Right atrium auricular region (tissue), 2 donors: ENCODE results near the gene PGD. TPM values are rescaled to one million over a fixed set of nuclear protein-coding genes. Genes with fewer than 3 reads are reported as not detected.
"Not testable (repeated sequence)": the region's sequence is repeated elsewhere in the genome, so short reads cannot be mapped to it uniquely, and the experiment has no call there.

Experiments used
- DNase-seq: peaks from one replicate; pipeline ENCODE4 v3.0.0-alpha.2; 2019; ENCODE audit warnings: low spot score
- H3K27ac ChIP-seq, 2 donors: fragments of 200-600 bp; sonication (generic); 1 replicate in 1 of 2; 2 replicates in 1 of 2; pipeline ENCODE4 v1.5.1; 2016 to 2019
- H3K27me3 ChIP-seq, 2 donors: fragments of 200-600 bp; sonication (generic); one replicate each; pipeline versions ENCODE4 v1.5.1 to v1.6.0; 2017 to 2019
- H3K36me3 ChIP-seq: fragments of 200-600 bp; sonication (generic); one replicate; pipeline ENCODE4 v1.5.1; 2016
- H3K4me1 ChIP-seq, 2 donors: fragments of 200-600 bp; sonication (generic); one replicate each; pipeline versions ENCODE4 v1.5.1 to v1.6.0; 2017 to 2019
- H3K4me3 ChIP-seq, 2 donors: fragments of 200-600 bp; sonication (generic); 1 replicate in 1 of 2; 2 replicates in 1 of 2; pipeline ENCODE4 v1.5.1; 2017 to 2019; ENCODE audit warnings: mild to moderate bottlenecking in 1 of 2, moderate library complexity in 1 of 2
- H3K9me3 ChIP-seq, 2 donors: fragments of 200-600 bp; sonication (generic); one replicate each; pipeline ENCODE4 v1.5.1; 2019
- total RNA-seq, 2 donors: library from RNA; depleted of rRNA; stranded (reverse); fragments of >200 nt; gene quantifications; one replicate each; pipeline ENCODE4 v1.1.0, GENCODE V29; 2016
- TF ChIP-seq, protein P1 (sequence below), 2 donors: fragments of 200-600 bp; sonication (generic); IDR thresholded peaks; one replicate each; pipeline ENCODE4 v1.5.1; 2019; ENCODE audit warnings: antibody characterized with exemption in 2 of 2

PGD gene
- total RNA-seq, 2 donors from 2014 or later = 51.1 to 59.9 TPM

GRCh38 chr1:10451287-10451686, 52.4 kb downstream of the PGD start:
- TF ChIP-seq, protein P1, sequence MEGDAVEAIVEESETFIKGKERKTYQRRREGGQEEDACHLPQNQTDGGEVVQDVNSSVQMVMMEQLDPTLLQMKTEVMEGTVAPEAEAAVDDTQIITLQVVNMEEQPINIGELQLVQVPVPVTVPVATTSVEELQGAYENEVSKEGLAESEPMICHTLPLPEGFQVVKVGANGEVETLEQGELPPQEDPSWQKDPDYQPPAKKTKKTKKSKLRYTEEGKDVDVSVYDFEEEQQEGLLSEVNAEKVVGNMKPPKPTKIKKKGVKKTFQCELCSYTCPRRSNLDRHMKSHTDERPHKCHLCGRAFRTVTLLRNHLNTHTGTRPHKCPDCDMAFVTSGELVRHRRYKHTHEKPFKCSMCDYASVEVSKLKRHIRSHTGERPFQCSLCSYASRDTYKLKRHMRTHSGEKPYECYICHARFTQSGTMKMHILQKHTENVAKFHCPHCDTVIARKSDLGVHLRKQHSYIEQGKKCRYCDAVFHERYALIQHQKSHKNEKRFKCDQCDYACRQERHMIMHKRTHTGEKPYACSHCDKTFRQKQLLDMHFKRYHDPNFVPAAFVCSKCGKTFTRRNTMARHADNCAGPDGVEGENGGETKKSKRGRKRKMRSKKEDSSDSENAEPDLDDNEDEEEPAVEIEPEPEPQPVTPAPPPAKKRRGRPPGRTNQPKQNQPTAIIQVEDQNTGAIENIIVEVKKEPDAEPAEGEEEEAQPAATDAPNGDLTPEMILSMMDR (IDR thresholded peaks at IDR 0.05) = no peak
- Histone ChIP-seq H3K36me3 (no peaks in the 10 kb centered on the region), H3K27me3 (no peaks in the 10 kb centered on the region), H3K4me1 (peaks cover 0 to 6% of the 10 kb centered on the region in 2 donors), H3K4me3 (no peak overlapping the region), H3K27ac (no peak overlapping the region), H3K9me3 (no peaks in the 10 kb centered on the region)
- no peak for DNase-seq

GRCh38 chr1:10456048-10456447, 57.2 kb downstream of the PGD start:
- DNase-seq = no peak
- H3K36me3 ChIP-seq = peaks cover 3% of the 10 kb centered on the region
- no peak overlapping the region for H3K4me3 ChIP-seq
- TF ChIP-seq, protein P1 (IDR thresholded peaks at IDR 0.05) = no peak
- peaks cover 0 to 6% of the 10 kb centered on the region in 2 donors for H3K4me1 ChIP-seq
- H3K9me3 ChIP-seq = no peaks in the 10 kb centered on the region
- no peaks in the 10 kb centered on the region for H3K27me3 ChIP-seq
- no peak overlapping the region for H3K27ac ChIP-seq

GRCh38 chr1:10456661-10457060, 57.8 kb downstream of the PGD start:
- no peak overlapping the region for H3K27ac ChIP-seq

DNA sequence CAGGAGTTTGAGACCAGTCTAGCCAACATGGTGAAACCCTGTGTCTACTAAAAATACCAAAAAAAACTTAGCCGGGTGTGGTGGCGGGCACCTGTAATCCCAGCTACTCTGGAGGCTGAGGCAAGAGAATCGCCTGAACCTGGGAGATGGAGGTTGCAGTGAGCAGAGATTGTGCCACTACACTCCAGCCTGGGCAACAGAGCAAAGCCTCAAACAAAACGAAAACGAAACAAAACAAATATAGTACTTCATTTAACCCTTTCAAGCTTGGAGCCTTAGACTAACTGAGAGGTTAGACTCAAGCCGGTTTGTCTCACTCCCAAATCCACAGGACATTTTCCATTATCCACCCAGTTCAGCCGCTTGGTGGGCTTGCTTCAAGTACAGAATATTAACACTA, 58.6 kb downstream of the PGD start:
- not testable (repeated sequence) for H3K27ac ChIP-seq, H3K27me3 ChIP-seq, DNase-seq, H3K9me3 ChIP-seq, H3K4me3 ChIP-seq, H3K4me1 ChIP-seq
- H3K36me3 ChIP-seq = peaks cover 14% of the 10 kb centered on the region

More at GRCh38 chr1:10456661-10457060, 57.8 kb downstream of the PGD start:
- no peaks in the 10 kb centered on the region for H3K27me3 ChIP-seq
- peaks cover 9% of the 10 kb centered on the region for H3K36me3 ChIP-seq
- TF ChIP-seq, protein P1 (IDR thresholded peaks at IDR 0.05) = no peak
- H3K9me3 ChIP-seq = no peaks in the 10 kb centered on the region
- no peak overlapping the region for H3K4me3 ChIP-seq
- no peaks in the 10 kb centered on the region for H3K4me1 ChIP-seq
- no peak for DNase-seq

DNA sequence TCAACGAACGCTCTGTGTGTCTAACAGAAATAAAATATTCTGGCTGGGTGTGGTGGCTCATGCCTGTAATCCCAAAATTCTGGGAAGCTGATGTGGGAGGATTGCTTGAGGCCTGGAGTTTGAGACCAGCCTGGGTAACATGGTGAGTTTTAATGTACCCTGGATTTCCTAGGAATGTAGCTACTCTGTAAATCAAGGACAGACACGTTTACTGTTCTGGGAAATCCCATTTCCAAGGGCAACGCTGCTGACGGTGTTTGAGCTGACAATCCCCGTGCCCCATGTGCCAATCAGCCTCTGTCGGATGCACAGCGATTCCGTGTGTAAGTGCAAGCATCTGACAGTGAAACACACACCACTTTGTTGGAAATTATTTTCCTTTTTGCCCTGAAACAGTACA, 59.0 kb downstream of the PGD start:
- TF ChIP-seq, protein P1 (IDR thresholded peaks at IDR 0.05) = no peak
- no peak for DNase-seq
- H3K27me3 ChIP-seq = no peaks in the 10 kb centered on the region
- H3K9me3 ChIP-seq = no peaks in the 10 kb centered on the region
- no peaks in the 10 kb centered on the region for H3K4me1 ChIP-seq
- peaks cover 18% of the 10 kb centered on the region for H3K36me3 ChIP-seq
- no peak overlapping the region for H3K4me3 ChIP-seq
- H3K27ac ChIP-seq = no peak overlapping the region

DNA sequence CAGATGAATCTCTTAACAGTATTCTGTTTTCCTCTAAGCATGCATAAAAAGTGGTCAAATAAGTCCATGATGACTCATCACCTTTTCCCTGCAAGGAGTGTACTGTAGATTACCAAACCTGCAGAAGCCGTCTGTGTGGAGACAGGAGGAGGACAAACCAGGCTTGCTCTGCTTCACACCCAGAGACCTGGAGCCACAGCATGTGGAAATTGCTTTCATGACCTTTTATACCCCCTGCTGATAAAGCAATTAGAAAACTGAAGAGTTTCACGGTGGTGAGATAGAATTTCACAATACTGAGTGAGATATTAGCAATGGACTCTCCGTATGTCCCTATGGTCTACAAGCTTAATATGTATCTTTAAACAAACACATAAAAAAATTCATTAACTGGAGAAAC, 60.3 kb downstream of the PGD start:
- H3K4me1 ChIP-seq = no peaks in the 10 kb centered on the region
- no peaks in the 10 kb centered on the region for H3K9me3 ChIP-seq
- H3K4me3 ChIP-seq = no peak overlapping the region
- H3K36me3 ChIP-seq = peaks cover 31% of the 10 kb centered on the region
- no peak for DNase-seq
- H3K27me3 ChIP-seq = no peaks in the 10 kb centered on the region
- H3K27ac ChIP-seq = no peak overlapping the region
- TF ChIP-seq, protein P1 (IDR thresholded peaks at IDR 0.05) = no peak
